Measurements from ENCODE around the gene ISM1.

- TF ChIP-seq, protein P1, sequence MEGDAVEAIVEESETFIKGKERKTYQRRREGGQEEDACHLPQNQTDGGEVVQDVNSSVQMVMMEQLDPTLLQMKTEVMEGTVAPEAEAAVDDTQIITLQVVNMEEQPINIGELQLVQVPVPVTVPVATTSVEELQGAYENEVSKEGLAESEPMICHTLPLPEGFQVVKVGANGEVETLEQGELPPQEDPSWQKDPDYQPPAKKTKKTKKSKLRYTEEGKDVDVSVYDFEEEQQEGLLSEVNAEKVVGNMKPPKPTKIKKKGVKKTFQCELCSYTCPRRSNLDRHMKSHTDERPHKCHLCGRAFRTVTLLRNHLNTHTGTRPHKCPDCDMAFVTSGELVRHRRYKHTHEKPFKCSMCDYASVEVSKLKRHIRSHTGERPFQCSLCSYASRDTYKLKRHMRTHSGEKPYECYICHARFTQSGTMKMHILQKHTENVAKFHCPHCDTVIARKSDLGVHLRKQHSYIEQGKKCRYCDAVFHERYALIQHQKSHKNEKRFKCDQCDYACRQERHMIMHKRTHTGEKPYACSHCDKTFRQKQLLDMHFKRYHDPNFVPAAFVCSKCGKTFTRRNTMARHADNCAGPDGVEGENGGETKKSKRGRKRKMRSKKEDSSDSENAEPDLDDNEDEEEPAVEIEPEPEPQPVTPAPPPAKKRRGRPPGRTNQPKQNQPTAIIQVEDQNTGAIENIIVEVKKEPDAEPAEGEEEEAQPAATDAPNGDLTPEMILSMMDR (IDR thresholded peaks at IDR 0.05): peak in 3 of 6 experiments; percentile 18 to 42 (median 23)
- TF ChIP-seq POLR2A (IDR thresholded peaks at IDR 0.05) (no peak), POLR2AphosphoS5 (IDR thresholded peaks at IDR 0.05) (no peak)
Measured at GRCh38 chr20:13325033-13325432, 104.0 kb downstream of the ISM1 start.

All from upper lobe of left lung (tissue), 4 donors.